GM12878 (cell line): ENCODE data around the gene DCTN2. TPM values are rescaled to one million over a fixed set of nuclear protein-coding genes. Genes with fewer than 3 reads are reported as not detected.

Source experiments
- ATAC-seq: fragments of 200-7000 bp; cut with Tn5 transposase; 3 replicates; pipeline ENCODE4 v1.9.1; 2020; ENCODE audit warnings: mild to moderate bottlenecking, moderate library complexity
- BruUV-seq: library from RNA; stranded (reverse); fragments of 400-500 nt; replicated peaks from 2 replicates; lab custom pipeline; 2021; lab: Mats Ljungman, UMichigan
- CTCF ChIA-PET: fragments of 300-600 bp; sonication (Branson Sonifier 250); formaldehyde crosslinking; extraction: SDS; loops from one replicate; lab custom pipeline; 2021; ENCODE audit warnings: inconsistent platforms; lab: Yijun Ruan, JAX
- POLR2A ChIA-PET: fragments of 350-600 bp; formaldehyde crosslinking; extraction: SDS; loops from one replicate; lab custom pipeline; 2021; ENCODE audit warnings: inconsistent platforms; lab: Charles Lee
- RAD21 ChIA-PET: fragments of 300-600 bp; sonication (Branson Sonifier 250); formaldehyde crosslinking; loops from one replicate; lab custom pipeline; 2023; ENCODE audit warnings: antibody characterized with exemption; ENCODE audit not compliant: unreplicated experiment; lab: Charles Lee
- SMC1A ChIA-PET: fragments of 300-600 bp; sonication (Branson Sonifier 250); formaldehyde crosslinking; loops from one replicate; lab custom pipeline; 2023; ENCODE audit not compliant: unreplicated experiment, uncharacterized antibody; lab: Charles Lee
- DNase-seq: peaks from one replicate; pipeline ENCODE4 v3.0.0-alpha.2; 2011; ENCODE audit warnings: low read depth, low spot score
- FAIRE-seq: peaks from 3 replicates; lab custom pipeline; 2011; peaks lifted over from hg19 to GRCh38; lab: Jason Lieb, UNC
- H2AFZ ChIP-seq: 2 replicates; pipeline ENCODE4 v1.6.0; 2011; ENCODE audit warnings: low read depth, low read length, control low read depth; ENCODE audit not compliant: control insufficient read depth
- H3K27ac ChIP-seq: 2 replicates; pipeline ENCODE4 v1.5.1; 2011; ENCODE audit warnings: control low read depth; ENCODE audit not compliant: control insufficient read depth, insufficient read depth
- H3K27me3 ChIP-seq, 2 experiments: replicated peaks in 1 of 2; 2 replicates each; pipeline versions ENCODE4 v1.6.0 to v1.6.1; 2011; ENCODE audit warnings: low read length in 1 of 2; ENCODE audit not compliant: control insufficient read depth in 2 of 2, insufficient read depth in 2 of 2
- H3K36me3 ChIP-seq, 2 experiments: 2 replicates each; pipeline ENCODE4 v1.5.1; 2011; ENCODE audit warnings: low read length in 1 of 2; ENCODE audit not compliant: control insufficient read depth in 2 of 2, insufficient read depth in 2 of 2
- H3K4me1 ChIP-seq: 2 replicates; pipeline ENCODE4 v1.6.1; 2011; ENCODE audit warnings: mild to moderate bottlenecking, low read length, moderate library complexity, mixed read lengths; ENCODE audit not compliant: control insufficient read depth, insufficient read depth
- H3K4me2 ChIP-seq: 2 replicates; pipeline ENCODE4 v1.6.0; 2011; ENCODE audit warnings: control low read depth; ENCODE audit not compliant: control insufficient read depth, insufficient read depth
- H3K4me3 ChIP-seq: fragments of 200-600 bp; sonication (generic); 2 replicates; pipeline ENCODE4 v1.5.1; 2016
- H3K79me2 ChIP-seq: 2 replicates; pipeline ENCODE4 v1.6.0; 2011; ENCODE audit warnings: low read length; ENCODE audit not compliant: control insufficient read depth, insufficient read depth
- H3K9ac ChIP-seq: 2 replicates; pipeline ENCODE4 v1.8.0; 2011; ENCODE audit warnings: low read length, control low read depth, mixed read lengths; ENCODE audit not compliant: control insufficient read depth, insufficient read depth
- H3K9me3 ChIP-seq: replicated peaks from 3 replicates; pipeline ENCODE4 v1.5.1; 2011; ENCODE audit warnings: mild to moderate bottlenecking, low read length; ENCODE audit not compliant: control insufficient read depth, insufficient read depth
- H4K20me1 ChIP-seq: 2 replicates; pipeline ENCODE4 v1.6.0; 2011; ENCODE audit not compliant: control insufficient read depth, insufficient read depth
- BMI1 ChIP-seq: fragments of 450-650 bp; IDR thresholded peaks from 2 replicates; pipeline ENCODE4 v1.6.1; 2016; ENCODE audit warnings: mild to moderate bottlenecking, moderate library complexity, borderline replicate concordance
- CHD4 ChIP-seq: fragments of 200-600 bp; sonication (generic); IDR thresholded peaks from 2 replicates; pipeline ENCODE4 v1.6.1; 2016; ENCODE audit warnings: mild to moderate bottlenecking
- GABPA ChIP-seq: IDR thresholded peaks from 2 replicates; pipeline ENCODE4 v1.6.1; 2014; ENCODE audit warnings: antibody characterized with exemption, low read depth, mild to moderate bottlenecking, inconsistent platforms
- PAX5 ChIP-seq: IDR thresholded peaks from 2 replicates; pipeline ENCODE4 v1.6.1; 2011; ENCODE audit warnings: low read depth, low read length, borderline replicate concordance
- POLR2A ChIP-seq: IDR thresholded peaks from 2 replicates; pipeline ENCODE4 v1.6.1; 2011; ENCODE audit warnings: low read depth, mild to moderate bottlenecking, low read length
- SRF ChIP-seq, 2 experiments: IDR thresholded peaks; 2 replicates each; pipeline ENCODE4 v1.6.1; 2011; ENCODE audit warnings: low read depth in 2 of 2, low read length in 2 of 2, mild to moderate bottlenecking in 1 of 2, moderate library complexity in 1 of 2
- TCF3 ChIP-seq: IDR thresholded peaks from 2 replicates; pipeline ENCODE4 v1.6.1; 2012; ENCODE audit warnings: low read depth, mild to moderate bottlenecking, low read length, borderline replicate concordance; ENCODE audit not compliant: insufficient read depth
- YY1 ChIP-seq: IDR thresholded peaks from 2 replicates; pipeline ENCODE4 v1.6.1; 2011; ENCODE audit warnings: low read depth, mild to moderate bottlenecking, low read length
- ZBED1 ChIP-seq: IDR thresholded peaks from 2 replicates; pipeline ENCODE4 v1.6.1; 2016; ENCODE audit warnings: borderline replicate concordance
- WGBS: methylation state at CpG from one replicate; pipeline ENCODE4 v1.1.6; 2016; ENCODE audit warnings: low lambda C conversion rate; ENCODE audit not compliant: insufficient replicate concordance, insufficient coverage; ENCODE audit errors: missing lambda C conversion rate; 5-methylcytosine and 5-hydroxymethylcytosine counted together
- in situ Hi-C: fragments of 300-500 bp; cut with MboI; formaldehyde crosslinking; loops from 9 replicates; pipeline ENCODE4 v1.14.3; 2018; ENCODE audit warnings: mixed read lengths
- intact Hi-C: fragments of 100-400 bp; cut with micrococcal nuclease; formaldehyde crosslinking; loops from one replicate; pipeline ENCODE4 v1.14.2; 2022; ENCODE audit not compliant: unreplicated experiment
- polyA plus RNA-seq, 11 experiments: library from polyadenylated mRNA; depleted of rRNA in 4 of 11; unstranded in 6 of 11; stranded (reverse) in 5 of 11; fragments of >200 nt; fragmentation: Nextera tagmentation in 4 of 11; fragmentation: Illumina TruSeq in 1 of 11; extraction: Ambion mirVana in 4 of 11; extraction: Trizol in 1 of 11; gene quantifications; 1 replicate in 1 of 11; 2 replicates in 10 of 11; pipeline versions ENCODE4 v1.2.1 to v1.2.3, GENCODE V29; 2011 to 2016; ENCODE audit warnings: inconsistent platforms in 2 of 11, missing spikeins in 2 of 11, low read depth in 1 of 11
- total RNA-seq, 4 experiments: library from RNA; depleted of rRNA in 3 of 4; stranded (reverse); fragments of >200 nt in 3 of 4; fragmentation: Illumina TruSeq in 1 of 4; extraction: Trizol in 1 of 4; gene quantifications; 2 replicates each; pipeline versions ENCODE4 v1.2.1 to v1.2.3, GENCODE V29; 2013 to 2021
- TF ChIP-seq, protein P1 (sequence below): fragments of 450-650 bp; formaldehyde crosslinking; IDR thresholded peaks from 2 replicates; pipeline ENCODE4 v1.4.0; 2022; ENCODE audit warnings: mild to moderate bottlenecking, moderate library complexity

The DCTN2 gene
- total and polyA plus RNA-seq, 10 of the 15 experiments (the other 5 are each of a cell fraction or from before 2014, with no cell fraction given), result 32.3 to 171 (median 100) TPM

DNA sequence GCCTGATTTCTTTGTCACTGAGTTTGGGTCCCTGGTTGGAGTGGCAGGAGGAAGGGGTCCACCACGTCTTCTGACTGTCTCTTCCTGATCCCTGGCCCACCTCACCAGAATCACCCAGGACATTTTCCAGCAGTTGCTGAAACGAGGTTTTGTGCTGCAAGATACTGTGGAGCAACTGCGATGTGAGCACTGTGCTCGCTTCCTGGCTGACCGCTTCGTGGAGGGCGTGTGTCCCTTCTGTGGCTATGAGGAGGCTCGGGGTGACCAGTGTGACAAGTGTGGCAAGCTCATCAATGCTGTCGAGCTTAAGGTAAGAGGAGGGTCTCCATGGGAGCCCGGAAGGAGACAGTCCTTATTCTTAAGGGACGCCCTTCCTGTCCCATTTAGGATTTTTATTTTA, 46.8 kb downstream of the DCTN2 start:
- Histone ChIP-seq H3K9ac (no peak overlapping the region), H3K27me3 (no peaks in the 10 kb centered on the region), H3K79me2 (no peaks in the 10 kb centered on the region), H3K4me1 (no peaks in the 10 kb centered on the region), H3K4me3 (no peak overlapping the region), H4K20me1 (no peaks in the 10 kb centered on the region), H3K36me3 (peaks cover 14 to 26% of the 10 kb centered on the region in 2 experiments), H3K9me3 (no peaks in the 10 kb centered on the region), H3K4me2 (no peak overlapping the region), H2AFZ (no peak overlapping the region), H3K27ac (no peak overlapping the region)
- 95% methylated on average over 11 of the region's 11 CpGs for WGBS
- TF ChIP-seq SRF (IDR thresholded peaks at IDR 0.05; ENCODE audit: low read depth in 2 of 2, low read length in 2 of 2) (no peak), POLR2A (peak; percentile 55), GABPA (no peak), PAX5 (no peak), BMI1 (no peak), YY1 (no peak)
- RAD21 ChIA-PET, result no interaction called here
- in situ Hi-C loops (no loop called here), intact Hi-C loops (no loop called here)
- POLR2A ChIA-PET, result no interaction called here
- SMC1A ChIA-PET, result no interaction called here
- ATAC-seq (no peak), FAIRE-seq (no peak), DNase-seq (no peak)
- CTCF ChIA-PET, result no interaction called here
- no TSS peak for BruUV-seq

DNA sequence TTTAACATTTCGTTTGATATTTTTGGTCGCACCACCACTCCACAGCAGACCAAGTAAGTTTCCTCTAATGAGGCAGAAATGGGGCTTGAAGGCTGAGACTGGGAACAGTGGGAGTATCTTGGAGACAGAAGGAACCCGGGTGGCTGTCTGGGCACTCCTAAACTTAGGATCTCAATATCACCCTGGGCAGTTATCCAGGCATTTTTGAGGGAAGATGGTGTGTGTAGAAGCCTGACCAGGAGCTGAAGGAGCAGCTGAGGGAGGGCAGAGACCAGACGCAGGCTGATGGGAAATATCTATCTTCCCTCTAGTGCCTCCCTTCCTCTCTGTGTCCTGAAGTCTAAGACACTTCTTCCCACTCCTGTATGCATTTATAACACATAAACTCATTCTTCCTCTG, 48.4 kb downstream of the DCTN2 start:
- BruUV-seq, result no TSS peak
- Histone ChIP-seq H2AFZ (no peak overlapping the region), H3K4me2 (no peak overlapping the region), H3K9me3 (no peaks in the 10 kb centered on the region), H3K4me3 (no peak overlapping the region), H3K27ac (no peak overlapping the region), H3K79me2 (no peaks in the 10 kb centered on the region), H3K9ac (no peak overlapping the region), H4K20me1 (no peaks in the 10 kb centered on the region), H3K27me3 (no peaks in the 10 kb centered on the region), H3K4me1 (no peaks in the 10 kb centered on the region), H3K36me3 (peaks cover 8 to 17% of the 10 kb centered on the region in 2 experiments)
- POLR2A ChIA-PET, result interaction anchor here (0.6 kb wide), 1 partner anchor 10 kb away, joined by 3 read pairs; no protein-coding TSS in a partner anchor
- intact Hi-C loops, result no loop called here
- 98% methylated on average over 4 of the region's 4 CpGs for WGBS
- no peak for DNase-seq
- CTCF ChIA-PET, result no interaction called here
- in situ Hi-C loops, result no loop called here
- TF ChIP-seq, protein P1, sequence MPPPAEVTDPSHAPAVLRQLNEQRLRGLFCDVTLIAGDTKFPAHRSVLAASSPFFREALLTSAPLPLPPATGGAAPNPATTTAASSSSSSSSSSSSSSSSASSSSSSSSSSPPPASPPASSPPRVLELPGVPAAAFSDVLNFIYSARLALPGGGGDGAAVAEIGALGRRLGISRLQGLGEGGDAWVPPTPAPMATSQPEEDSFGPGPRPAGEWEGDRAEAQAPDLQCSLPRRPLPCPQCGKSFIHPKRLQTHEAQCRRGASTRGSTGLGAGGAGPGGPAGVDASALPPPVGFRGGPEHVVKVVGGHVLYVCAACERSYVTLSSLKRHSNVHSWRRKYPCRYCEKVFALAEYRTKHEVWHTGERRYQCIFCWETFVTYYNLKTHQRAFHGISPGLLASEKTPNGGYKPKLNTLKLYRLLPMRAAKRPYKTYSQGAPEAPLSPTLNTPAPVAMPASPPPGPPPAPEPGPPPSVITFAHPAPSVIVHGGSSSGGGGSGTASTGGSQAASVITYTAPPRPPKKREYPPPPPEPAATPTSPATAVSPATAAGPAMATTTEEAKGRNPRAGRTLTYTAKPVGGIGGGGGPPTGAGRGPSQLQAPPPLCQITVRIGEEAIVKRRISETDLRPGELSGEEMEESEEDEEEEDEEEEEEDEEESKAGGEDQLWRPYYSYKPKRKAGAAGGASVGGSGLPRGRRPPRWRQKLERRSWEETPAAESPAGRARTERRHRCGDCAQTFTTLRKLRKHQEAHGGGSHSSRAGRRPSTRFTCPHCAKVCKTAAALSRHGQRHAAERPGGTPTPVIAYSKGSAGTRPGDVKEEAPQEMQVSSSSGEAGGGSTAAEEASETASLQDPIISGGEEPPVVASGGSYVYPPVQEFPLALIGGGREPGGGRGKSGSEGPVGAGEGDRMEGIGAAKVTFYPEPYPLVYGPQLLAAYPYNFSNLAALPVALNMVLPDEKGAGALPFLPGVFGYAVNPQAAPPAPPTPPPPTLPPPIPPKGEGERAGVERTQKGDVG, result no peak
- no peak for TF ChIP-seq TCF3
- TF ChIP-seq CHD4, result no peak
- TF ChIP-seq ZBED1, result no peak
- FAIRE-seq, result no peak
- no peak for ATAC-seq
- SMC1A ChIA-PET, result no interaction called here
- RAD21 ChIA-PET, result interaction anchor here (0.7 kb wide), 1 partner anchor 148 kb away, joined by 3 read pairs; no protein-coding TSS in a partner anchor
